CD4-positive, alpha-beta T cell (primary cell): ENCODE data around the gene TLNRD1. TPM values are rescaled to one million over a fixed set of nuclear protein-coding genes. Genes with fewer than 3 reads are reported as not detected.

Experiments
- ATAC-seq: fragments of 200-7000 bp; cut with Tn5 transposase; one replicate; pipeline ENCODE4 v1.10.0; 2022; ENCODE audit warnings: mild to moderate bottlenecking; ENCODE audit not compliant: poor library complexity
- CTCF ChIA-PET: fragments of 350-600 bp; sonication (Branson Sonifier 250); formaldehyde crosslinking; loops from one replicate; lab custom pipeline; 2021; ENCODE audit warnings: antibody characterized with exemption, inconsistent platforms; lab: Charles Lee
- POLR2A ChIA-PET: fragments of 350-600 bp; sonication (Branson Sonifier 250); formaldehyde crosslinking; loops from one replicate; lab custom pipeline; 2021; ENCODE audit warnings: antibody characterized with exemption, inconsistent platforms; lab: Charles Lee
- DNase-seq, 14 experiments: peaks; one replicate each; pipeline ENCODE4 v3.0.0-alpha.2; 2013 to 2020; ENCODE audit warnings: mixed read lengths in 2 of 14
- H3K27ac ChIP-seq, 2 donors: one replicate each; pipeline versions ENCODE4 v1.5.1 to v1.7.0; 2013; ENCODE audit warnings: low read length in 2 of 2, low read depth in 1 of 2, mild to moderate bottlenecking in 1 of 2
- H3K27me3 ChIP-seq, 2 experiments: 1 replicate in 1 of 2; 2 replicates in 1 of 2; pipeline versions ENCODE4 v1.6.1 to v1.7.0; 2013; ENCODE audit warnings: low read length in 2 of 2, control low read depth in 1 of 2, mild to moderate bottlenecking in 1 of 2, moderate library complexity in 1 of 2; ENCODE audit not compliant: insufficient read depth in 2 of 2, control insufficient read depth in 1 of 2
- H3K36me3 ChIP-seq: one replicate; pipeline ENCODE4 v1.6.1; 2013; ENCODE audit warnings: low read length, control low read depth; ENCODE audit not compliant: insufficient read depth
- H3K4me1 ChIP-seq: one replicate; pipeline ENCODE4 v1.6.1; 2013; ENCODE audit warnings: low read length, control low read depth; ENCODE audit not compliant: insufficient read depth
- H3K4me3 ChIP-seq: one replicate; pipeline ENCODE4 v1.5.1; 2013; ENCODE audit warnings: mild to moderate bottlenecking, low read length, moderate library complexity
- H3K9me3 ChIP-seq, 2 experiments: 1 replicate in 1 of 2; 2 replicates in 1 of 2; pipeline versions ENCODE4 v1.6.1 to v1.7.0; 2013; ENCODE audit warnings: low read length in 2 of 2, mild to moderate bottlenecking in 2 of 2, control low read depth in 1 of 2, moderate library complexity in 1 of 2; ENCODE audit not compliant: control insufficient read depth in 1 of 2, insufficient read depth in 1 of 2
- H3K27ac Mint-ChIP-seq: one replicate; pipeline ENCODE4 v1.8.0; 2020; ENCODE audit warnings: mixed read lengths
- H3K27me3 Mint-ChIP-seq: one replicate; pipeline ENCODE4 v1.8.0; 2021; ENCODE audit warnings: mixed read lengths
- H3K36me3 Mint-ChIP-seq: one replicate; pipeline ENCODE4 v1.8.0; 2021; ENCODE audit warnings: low read depth, mixed read lengths
- H3K4me1 Mint-ChIP-seq: one replicate; pipeline ENCODE4 v1.8.0; 2021; ENCODE audit warnings: low read depth, mixed read lengths
- H3K4me3 Mint-ChIP-seq: one replicate; pipeline ENCODE4 v1.8.0; 2020; ENCODE audit warnings: mild to moderate bottlenecking, mixed read lengths
- H3K9me3 Mint-ChIP-seq: one replicate; pipeline ENCODE4 v1.8.0; 2020; ENCODE audit warnings: mixed read lengths
- CTCF ChIP-seq: fragments of 200-600 bp; IDR thresholded peaks from one replicate; pipeline ENCODE4 v1.8.0; 2022; ENCODE audit warnings: antibody characterized with exemption, mild to moderate bottlenecking
- intact Hi-C, 2 experiments: fragments of 100-400 bp; cut with DNase I in 1 of 2; cut with micrococcal nuclease in 1 of 2; formaldehyde crosslinking; loops; one replicate each; pipeline versions ENCODE4 v1.15.1 to v1.9.0; 2023 to 2025; cut with DNase I, micrococcal nuclease
- total RNA-seq, 174 experiments: library from RNA in 2 of 174; stranded (reverse) in 2 of 174; gene quantifications; one replicate each; pipeline ENCODE4 v1.2.3 and lab custom pipeline; 2021 to 2026

The TLNRD1 gene
- total RNA-seq, 2 experiments from 2014 or later: 10.5 to 12.3 TPM

GRCh38 chr15:81015621-81016488 lies 15.1 kb downstream of the TLNRD1 start:
- Histone ChIP-seq H3K9me3 (no peaks in the 10 kb centered on the region), H3K36me3 (no peaks in the 10 kb centered on the region), H3K27ac (no peak overlapping the region), H3K4me3 (no peak overlapping the region), H3K4me1 (no peaks in the 10 kb centered on the region), H3K27me3 (no peaks in the 10 kb centered on the region)
- Mint-ChIP-seq H3K9me3 (no peaks in the 10 kb centered on the region), H3K36me3 (peaks cover 5% of the 10 kb centered on the region), H3K27me3 (no peaks in the 10 kb centered on the region), H3K4me3 (no peak overlapping the region), H3K4me1 (peaks cover 12% of the 10 kb centered on the region), H3K27ac (no peak overlapping the region)
- DNase-seq: no peak
- intact Hi-C loops: no loop called here
- no peak for TF ChIP-seq CTCF
- POLR2A ChIA-PET: interaction anchor here (0.6 kb wide), 1 partner anchor 23 kb away, joined by 3 read pairs; no protein-coding TSS in a partner anchor
- ATAC-seq: no peak
- CTCF ChIA-PET: interaction anchor here (0.6 kb wide), 1 partner anchor 19 kb away, joined by 3 read pairs; no protein-coding TSS in a partner anchor

GRCh38 chr15:81016489-81017068 lies 15.9 kb downstream of the TLNRD1 start:
- Histone ChIP-seq H3K9me3 (no peaks in the 10 kb centered on the region), H3K36me3 (no peaks in the 10 kb centered on the region), H3K4me3 (no peak overlapping the region), H3K4me1 (no peaks in the 10 kb centered on the region), H3K27ac (no peak overlapping the region), H3K27me3 (no peaks in the 10 kb centered on the region)
- DNase-seq (no peak), ATAC-seq (no peak)
- ChIA-PET CTCF (no interaction called here), POLR2A (no interaction called here)
- intact Hi-C loops: no loop called here
- Mint-ChIP-seq H3K4me3 (no peak overlapping the region), H3K4me1 (peaks cover 10% of the 10 kb centered on the region), H3K9me3 (no peaks in the 10 kb centered on the region), H3K36me3 (peaks cover 3% of the 10 kb centered on the region), H3K27ac (no peak overlapping the region), H3K27me3 (no peaks in the 10 kb centered on the region)
- TF ChIP-seq CTCF: no peak

GRCh38 chr15:81018197-81018596 lies 17.5 kb downstream of the TLNRD1 start:
- no peaks in the 10 kb centered on the region for H3K36me3 ChIP-seq
- H3K27ac ChIP-seq: no peak overlapping the region
- H3K4me1 ChIP-seq: no peaks in the 10 kb centered on the region
- H3K27me3 Mint-ChIP-seq: no peaks in the 10 kb centered on the region
- POLR2A ChIA-PET: no interaction called here
- DNase-seq (no peak), ATAC-seq (no peak)
- H3K36me3 Mint-ChIP-seq: no peaks in the 10 kb centered on the region
- H3K4me3 ChIP-seq: no peak overlapping the region
- no peak overlapping the region for H3K4me3 Mint-ChIP-seq
- H3K27me3 ChIP-seq: no peaks in the 10 kb centered on the region
- no peak for TF ChIP-seq CTCF
- H3K9me3 ChIP-seq: no peaks in the 10 kb centered on the region
- no peaks in the 10 kb centered on the region for H3K9me3 Mint-ChIP-seq
- H3K4me1 Mint-ChIP-seq: peaks cover 6% of the 10 kb centered on the region
- H3K27ac Mint-ChIP-seq: no peak overlapping the region
- CTCF ChIA-PET: no interaction called here
- intact Hi-C loops: no loop called here
